Measurements from ENCODE around the gene ADGRD2. TPM values are rescaled to one million over a fixed set of nuclear protein-coding genes. Genes with fewer than 3 reads are reported as not detected.

ADGRD2 gene
- total and polyA plus RNA-seq, 9 of the 15 experiments (the other 6 are each of a cell fraction or from before 2014, with no cell fraction given) = not detected

DNA sequence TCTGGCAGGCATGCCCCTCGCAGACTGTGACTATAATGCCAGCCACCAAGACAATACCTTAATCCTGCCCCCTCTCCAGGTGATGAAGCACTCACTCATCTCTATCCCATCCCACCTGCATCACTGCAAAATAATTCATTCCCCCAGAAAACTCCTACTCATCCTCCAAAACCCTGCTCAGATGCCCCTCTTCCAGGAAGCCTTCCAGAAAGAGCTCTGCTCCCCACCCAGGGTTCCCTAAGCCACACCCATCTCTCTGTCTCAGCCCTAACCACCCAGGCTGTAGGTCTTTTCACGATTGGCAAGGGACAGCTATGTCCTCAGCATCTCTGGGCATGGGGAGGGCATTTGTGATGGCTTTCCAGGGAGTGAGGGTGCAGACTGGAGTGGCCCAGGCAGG is 39.8 kb downstream of the ADGRD2 start:
- Histone ChIP-seq H2AFZ (ENCODE audit: low read depth, low read length) (no peak overlapping the region), H3K4me2 (ENCODE audit: insufficient read depth, low read length) (no peak overlapping the region), H3K36me3 (ENCODE audit: control insufficient read depth, insufficient read depth, low read length) (no peaks in the 10 kb centered on the region), H3K9me3 (replicated peaks; ENCODE audit: control insufficient read depth, insufficient read depth, low read depth, low read length) (no peaks in the 10 kb centered on the region), H3K9me1 (ENCODE audit: control insufficient read depth, insufficient read depth, low read length) (no peaks in the 10 kb centered on the region), H3K27me3 (ENCODE audit: control insufficient read depth in 2 of 2, insufficient read depth in 2 of 2, low read length in 2 of 2) (peaks cover 30 to 85% of the 10 kb centered on the region in 2 experiments), H4K20me1 (replicated peaks; ENCODE audit: control insufficient read depth, insufficient read depth, low read length) (peaks cover 20% of the 10 kb centered on the region; the same call in 1 of the 2 replicates), H3K4me3 (no peak overlapping the region), H3K4me1 (replicated peaks in 1 of 2; ENCODE audit: control insufficient read depth in 2 of 2, insufficient read depth in 2 of 2, low read length in 2 of 2) (peaks cover 2 to 40% of the 10 kb centered on the region in 2 experiments; a peak in 3 of 5 replicates), H3K9ac (ENCODE audit: insufficient read depth in 1 of 2, low read depth in 2 of 2, low read length in 2 of 2) (no peak overlapping the region), H3K79me2 (ENCODE audit: control insufficient read depth, insufficient read depth, low read length) (no peaks in the 10 kb centered on the region), H3K27ac (ENCODE audit: extremely low read depth, low read depth, low read length) (no peak overlapping the region)
- no TSS peak for BruUV-seq (replicated peaks)
- TF ChIP-seq ZFP36 (IDR thresholded peaks at IDR 0.05; ENCODE audit: low read depth, low read length, partially characterized antibody) = peak; percentile 74
- TF ChIP-seq CLOCK (CRISPR knock-in tag; IDR thresholded peaks at IDR 0.05; ENCODE audit: borderline replicate concordance) = no peak
- FAIRE-seq (no peak), ATAC-seq (no peak), DNase-seq (ENCODE audit: extremely low read depth in 1 of 4, low spot score in 3 of 4) (no peak)
- ChIA-PET CTCF (ENCODE audit: low intra/inter-chr PET ratio) (no interaction called here), POLR2A (no interaction called here)
- 0% methylated on average over 2 of the region's 2 CpGs for WGBS (ENCODE audit: insufficient coverage, low coverage, missing lambda C conversion rate)
- in situ Hi-C loops (cut with MboI) (no loop called here), intact Hi-C loops (cut with micrococcal nuclease) (no loop called here)

All from K562 (cell line).